Upper lobe of left lung (tissue), 6 donors: ENCODE measurements around the gene TATDN2. TPM values are rescaled to one million over a fixed set of nuclear protein-coding genes. Genes with fewer than 3 reads are reported as not detected.
A peak's percentile ranks its signal among the peaks of the same experiment; 100 is the strongest.

Experiments used
- ATAC-seq, 2 donors: fragments of 200-7000 bp; cut with Tn5 transposase; one replicate each; pipeline ENCODE4 v1.9.1; 2022; ENCODE audit warnings: mild to moderate bottlenecking in 2 of 2, moderate library complexity in 2 of 2; ENCODE audit not compliant: low FRiP score in 2 of 2
- DNase-seq, 2 donors: peaks; one replicate each; pipeline ENCODE4 v3.0.0-alpha.2; 2019 to 2020
- H3K27ac ChIP-seq, 4 donors: fragments of 200-600 bp; sonication (generic); one replicate each; pipeline ENCODE4 v1.5.1; 2016 to 2019
- H3K27me3 ChIP-seq, 4 donors: fragments of 200-600 bp; sonication (generic); one replicate each; pipeline ENCODE4 v1.5.1; 2017 to 2019
- H3K36me3 ChIP-seq, 4 donors: fragments of 200-600 bp; sonication (generic); one replicate each; pipeline ENCODE4 v1.5.1; 2016 to 2019
- H3K4me1 ChIP-seq, 4 donors: fragments of 200-600 bp; sonication (generic); one replicate each; pipeline ENCODE4 v1.5.1; 2018 to 2019
- H3K4me3 ChIP-seq, 4 donors: fragments of 200-600 bp; sonication (generic); one replicate each; pipeline ENCODE4 v1.5.1; 2017 to 2019; ENCODE audit warnings: mild to moderate bottlenecking in 2 of 4, moderate library complexity in 1 of 4
- H3K9me3 ChIP-seq, 4 donors: fragments of 200-600 bp; sonication (generic); one replicate each; pipeline ENCODE4 v1.5.1; 2018 to 2019
- EP300 ChIP-seq, 4 donors: sonication (generic); formaldehyde crosslinking; IDR thresholded peaks; one replicate each; pipeline ENCODE4 v1.5.1; 2017; ENCODE audit warnings: antibody characterized with exemption in 4 of 4, control low read depth in 2 of 4
- POLR2A ChIP-seq, 4 donors: fragments of 450-650 bp; IDR thresholded peaks; one replicate each; pipeline ENCODE4 v1.5.1; 2016 to 2017; ENCODE audit warnings: antibody characterized with exemption in 4 of 4, mild to moderate bottlenecking in 2 of 4
- POLR2AphosphoS5 ChIP-seq, 2 donors: sonication (generic); formaldehyde crosslinking; IDR thresholded peaks; one replicate each; pipeline ENCODE4 v1.5.1; 2017; ENCODE audit warnings: antibody characterized with exemption in 2 of 2
- WGBS, 2 donors: methylation state at CpG; one replicate each; pipeline ENCODE4 v1.1.5; 2017 to 2018; 5-methylcytosine and 5-hydroxymethylcytosine counted together
- total RNA-seq, 6 donors: library from RNA; depleted of rRNA in 4 of 6; stranded (reverse); fragments of >200 nt in 4 of 6; gene quantifications; one replicate each; pipeline versions ENCODE4 v1.1.0 to v1.2.1, GENCODE V29; 2016 to 2021
- TF ChIP-seq, protein P1 (sequence below), 6 experiments: fragments of 450-650 bp in 4 of 6; fragments of 200-600 bp in 2 of 6; sonication (generic) in 2 of 6; IDR thresholded peaks; one replicate each; pipeline ENCODE4 v1.5.1; 2016 to 2019; ENCODE audit warnings: antibody characterized with exemption in 6 of 6
- donor health status: DM: no; HTN: no; CAD: no; lungs with moderate emphysema.
- donor health status: DM: no; HTN: yes; CAD: no; lungs with severe emphysema.

Gene TATDN2
- total RNA-seq, 6 donors from 2014 or later, result 20.3 to 34.6 (median 26.0) TPM

DNA sequence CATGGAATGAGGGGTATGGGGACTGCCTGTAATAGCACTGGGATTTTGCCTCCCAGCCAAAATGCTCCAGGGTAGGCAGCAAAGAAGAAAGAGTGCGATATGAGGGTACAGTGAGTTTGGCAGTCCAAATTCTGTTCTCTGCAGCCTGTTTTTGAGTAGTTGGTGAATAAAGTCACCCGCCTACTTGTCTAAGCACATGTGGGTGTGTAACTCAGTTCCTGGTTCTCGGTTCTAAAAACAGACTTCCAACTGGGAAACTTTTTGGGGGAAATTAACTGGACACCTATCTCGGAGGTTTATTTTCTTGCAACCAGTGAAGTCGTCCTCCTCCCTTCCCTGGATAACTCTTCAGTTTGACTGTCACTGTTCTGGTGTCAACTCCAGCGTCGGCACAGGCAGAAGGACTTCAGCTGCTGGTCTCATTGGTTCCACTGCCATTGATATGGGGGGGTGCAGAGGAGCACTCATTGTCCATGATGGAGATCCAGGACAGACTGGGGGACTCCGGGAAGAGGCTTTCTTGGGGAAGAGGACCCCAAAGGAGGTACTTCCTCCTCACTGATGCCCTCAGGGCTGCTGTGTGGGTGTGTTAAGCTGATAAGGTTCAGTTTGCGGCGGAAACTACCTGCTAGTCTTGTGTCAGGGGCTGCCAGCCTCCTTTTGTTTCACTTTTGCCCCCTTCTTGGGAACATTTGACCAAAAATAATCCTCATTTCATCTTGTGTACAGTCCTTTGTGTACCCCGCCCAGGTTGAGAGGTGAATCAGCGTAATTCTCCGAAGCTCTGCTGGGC is 31.3 kb downstream of the TATDN2 start:
- no peak for TF ChIP-seq POLR2A (IDR thresholded peaks at IDR 0.05)
- TF ChIP-seq EP300 (IDR thresholded peaks at IDR 0.05), result no peak
- TF ChIP-seq, protein P1, sequence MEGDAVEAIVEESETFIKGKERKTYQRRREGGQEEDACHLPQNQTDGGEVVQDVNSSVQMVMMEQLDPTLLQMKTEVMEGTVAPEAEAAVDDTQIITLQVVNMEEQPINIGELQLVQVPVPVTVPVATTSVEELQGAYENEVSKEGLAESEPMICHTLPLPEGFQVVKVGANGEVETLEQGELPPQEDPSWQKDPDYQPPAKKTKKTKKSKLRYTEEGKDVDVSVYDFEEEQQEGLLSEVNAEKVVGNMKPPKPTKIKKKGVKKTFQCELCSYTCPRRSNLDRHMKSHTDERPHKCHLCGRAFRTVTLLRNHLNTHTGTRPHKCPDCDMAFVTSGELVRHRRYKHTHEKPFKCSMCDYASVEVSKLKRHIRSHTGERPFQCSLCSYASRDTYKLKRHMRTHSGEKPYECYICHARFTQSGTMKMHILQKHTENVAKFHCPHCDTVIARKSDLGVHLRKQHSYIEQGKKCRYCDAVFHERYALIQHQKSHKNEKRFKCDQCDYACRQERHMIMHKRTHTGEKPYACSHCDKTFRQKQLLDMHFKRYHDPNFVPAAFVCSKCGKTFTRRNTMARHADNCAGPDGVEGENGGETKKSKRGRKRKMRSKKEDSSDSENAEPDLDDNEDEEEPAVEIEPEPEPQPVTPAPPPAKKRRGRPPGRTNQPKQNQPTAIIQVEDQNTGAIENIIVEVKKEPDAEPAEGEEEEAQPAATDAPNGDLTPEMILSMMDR (IDR thresholded peaks at IDR 0.05), result no peak
- TF ChIP-seq POLR2AphosphoS5 (IDR thresholded peaks at IDR 0.05), result no peak
- no peak overlapping the region for H3K4me3 ChIP-seq
- peaks cover 17 to 85% (median 62%) of the 10 kb centered on the region in 4 donors for H3K36me3 ChIP-seq
- peaks cover under 1 to 5% (median 2%) of the 10 kb centered on the region in 4 donors for H3K4me1 ChIP-seq
- no peak for ATAC-seq
- H3K27ac ChIP-seq, result no peak overlapping the region
- DNase-seq, result no peak
- no peaks in the 10 kb centered on the region for H3K9me3 ChIP-seq
- no peaks in the 10 kb centered on the region for H3K27me3 ChIP-seq
- 95 to 97% methylated on average over 13 of the region's 13 CpGs for WGBS, 2 donors

DNA sequence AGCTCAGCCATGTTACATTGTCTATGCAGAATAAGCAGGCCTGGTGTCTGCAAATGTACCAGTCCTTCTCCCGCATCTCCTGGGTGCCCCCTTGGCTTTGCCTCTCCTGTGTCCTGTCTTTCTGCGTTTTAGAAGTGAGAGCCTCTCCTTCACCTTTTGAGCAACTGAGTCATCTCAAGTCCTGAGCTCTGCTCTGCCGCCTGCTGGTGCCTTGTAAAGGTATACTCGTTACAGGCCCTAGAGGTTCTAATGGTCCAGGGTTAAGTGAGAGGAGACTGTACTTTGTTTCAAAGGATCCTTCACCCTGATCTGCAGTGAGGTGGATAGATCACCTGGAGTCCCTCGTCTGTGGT is 31.9 kb downstream of the TATDN2 start:
- peaks cover 17 to 84% (median 64%) of the 10 kb centered on the region in 4 donors for H3K36me3 ChIP-seq
- no peak for ATAC-seq
- H3K27me3 ChIP-seq, result no peaks in the 10 kb centered on the region
- H3K4me1 ChIP-seq, result no peaks in the 10 kb centered on the region
- DNase-seq, result no peak
- no peaks in the 10 kb centered on the region for H3K9me3 ChIP-seq
- TF ChIP-seq POLR2AphosphoS5 (IDR thresholded peaks at IDR 0.05), result no peak
- H3K27ac ChIP-seq, result no peak overlapping the region
- 88 to 92% methylated on average over 5 of the region's 5 CpGs for WGBS, 2 donors
- no peak overlapping the region for H3K4me3 ChIP-seq

DNA sequence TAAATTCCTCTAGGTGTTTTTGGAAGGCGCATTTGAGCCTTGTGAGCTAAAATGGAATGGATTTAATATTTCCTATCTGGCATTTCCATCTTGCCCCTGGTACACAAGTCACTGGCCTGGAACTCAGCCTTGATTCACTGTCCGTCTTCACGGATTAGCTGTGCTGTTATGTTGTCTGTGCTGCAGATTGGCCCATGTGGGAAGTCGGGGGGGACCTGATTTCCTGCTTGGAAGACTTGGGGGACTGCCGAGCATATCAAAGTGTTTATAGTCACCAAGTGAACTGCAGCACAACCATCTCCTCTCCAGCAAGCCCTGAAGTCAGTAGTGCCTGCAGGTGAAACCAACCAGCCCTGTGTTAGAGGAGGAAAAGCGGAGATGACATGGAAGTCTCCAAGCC is 32.3 kb downstream of the TATDN2 start:
- no peak overlapping the region for H3K27ac ChIP-seq
- no peak for TF ChIP-seq POLR2AphosphoS5 (IDR thresholded peaks at IDR 0.05)
- TF ChIP-seq POLR2A (IDR thresholded peaks at IDR 0.05), result no peak
- TF ChIP-seq, protein P1 (IDR thresholded peaks at IDR 0.05), result no peak
- no peak for TF ChIP-seq EP300 (IDR thresholded peaks at IDR 0.05)
- no peak for ATAC-seq
- WGBS, 2 donors, result 87 to 94% methylated on average over 4 to 6 of the region's 6 CpGs
- H3K4me1 ChIP-seq, result no peaks in the 10 kb centered on the region
- H3K27me3 ChIP-seq, result no peaks in the 10 kb centered on the region
- no peak for DNase-seq
- H3K4me3 ChIP-seq, result no peak overlapping the region
- H3K9me3 ChIP-seq, result no peaks in the 10 kb centered on the region
- peaks cover 17 to 85% (median 66%) of the 10 kb centered on the region in 4 donors for H3K36me3 ChIP-seq

DNA sequence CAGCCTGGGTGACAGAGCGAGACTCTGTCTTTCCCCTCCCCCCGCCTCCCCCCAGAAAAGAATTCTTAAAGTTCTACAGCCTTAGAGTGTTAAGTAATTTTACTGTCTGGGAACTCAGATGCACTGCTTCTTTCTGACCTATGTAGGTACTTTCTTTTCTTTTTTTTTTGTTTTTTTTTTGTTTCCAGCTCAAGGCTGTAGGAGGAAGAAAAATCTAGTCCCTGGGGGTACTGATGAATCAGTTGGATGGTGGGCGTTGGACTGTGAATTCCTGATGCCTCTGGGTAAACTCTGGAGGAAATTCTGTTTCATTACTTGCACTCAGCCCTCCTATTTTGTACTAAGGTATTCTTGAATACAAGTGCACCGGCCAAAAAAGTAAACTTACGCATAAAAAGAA is 33.7 kb downstream of the TATDN2 start:
- peaks cover 0 to 4% (median 0%) of the 10 kb centered on the region in 4 donors for H3K4me1 ChIP-seq

DNA sequence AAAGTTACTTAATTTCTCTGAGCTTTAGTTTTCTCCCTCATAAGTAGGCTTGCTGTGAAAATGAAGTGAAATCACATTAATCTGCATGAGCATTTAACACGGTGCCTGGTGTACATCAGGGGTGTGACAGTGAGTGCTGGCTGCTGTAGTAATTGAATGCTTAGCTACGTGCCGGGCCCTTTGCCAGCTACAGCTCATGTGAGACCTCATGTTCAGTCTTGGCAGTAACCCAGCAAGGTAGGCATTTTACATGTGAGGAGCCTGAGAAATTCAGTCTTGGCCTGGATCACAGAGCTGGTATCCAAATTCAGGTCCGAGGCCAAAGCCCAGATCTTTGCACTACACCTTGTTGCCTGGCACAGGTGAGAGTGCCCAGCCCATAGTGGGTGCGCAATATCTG is 35.4 kb downstream of the TATDN2 start:
- Histone ChIP-seq H3K36me3 (peaks cover 4 to 84% (median 50%) of the 10 kb centered on the region in 4 donors), H3K4me3 (no peak overlapping the region), H3K27ac (no peak overlapping the region), H3K4me1 (peaks cover 0 to 4% (median 0%) of the 10 kb centered on the region in 4 donors), H3K27me3 (no peaks in the 10 kb centered on the region), H3K9me3 (no peaks in the 10 kb centered on the region)
- 72 to 81% methylated on average over 3 to 5 of the region's 5 CpGs for WGBS, 2 donors
- no peak for DNase-seq
- no peak for TF ChIP-seq EP300 (IDR thresholded peaks at IDR 0.05)
- TF ChIP-seq POLR2A (IDR thresholded peaks at IDR 0.05), result no peak
- no peak for TF ChIP-seq POLR2AphosphoS5 (IDR thresholded peaks at IDR 0.05)
- TF ChIP-seq, protein P1 (IDR thresholded peaks at IDR 0.05), result no peak
- ATAC-seq, result no peak

More for the DNA sequence above, 33.7 kb downstream of the TATDN2 start:
- no peak for TF ChIP-seq EP300 (IDR thresholded peaks at IDR 0.05)
- Histone ChIP-seq H3K36me3 (peaks cover 10 to 85% (median 59%) of the 10 kb centered on the region in 4 donors), H3K4me3 (no peak overlapping the region), H3K27me3 (no peaks in the 10 kb centered on the region), H3K9me3 (no peaks in the 10 kb centered on the region), H3K27ac (no peak overlapping the region)
- WGBS, 2 donors, result 82 to 93% methylated on average over 5 of the region's 5 CpGs
- DNase-seq (no peak), ATAC-seq (peak in 1 of 2 donors; percentile 66)

DNA sequence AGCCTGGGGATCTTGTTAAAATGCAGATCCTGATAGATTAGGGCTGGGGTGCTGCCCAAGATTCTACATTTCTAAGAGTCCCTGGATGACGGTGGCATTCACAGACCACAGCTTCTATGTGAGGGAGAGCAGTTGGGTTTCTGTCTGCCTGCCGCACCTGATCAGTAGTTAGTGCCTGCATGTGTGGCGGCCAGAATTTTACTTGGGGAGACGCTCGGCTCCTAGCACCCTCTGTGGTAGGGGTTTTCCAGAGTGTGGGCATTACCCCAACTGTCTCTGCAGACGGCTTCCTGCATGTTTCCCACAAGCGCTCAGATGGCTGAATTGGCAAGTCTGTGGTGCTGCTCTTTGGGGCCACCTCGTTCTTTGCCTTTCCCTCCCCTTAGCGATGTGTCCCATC is 36.2 kb downstream of the TATDN2 start:
- TF ChIP-seq EP300 (IDR thresholded peaks at IDR 0.05) (no peak), POLR2A (IDR thresholded peaks at IDR 0.05) (no peak), POLR2AphosphoS5 (IDR thresholded peaks at IDR 0.05) (no peak)
- TF ChIP-seq, protein P1 (IDR thresholded peaks at IDR 0.05), result no peak
- no peaks in the 10 kb centered on the region for H3K9me3 ChIP-seq
- WGBS, 2 donors, result 64 to 78% methylated on average over 9 of the region's 9 CpGs
- no peak overlapping the region for H3K4me3 ChIP-seq
- peaks cover 4 to 81% (median 46%) of the 10 kb centered on the region in 4 donors for H3K36me3 ChIP-seq
- peaks cover 0 to 4% (median 0%) of the 10 kb centered on the region in 4 donors for H3K4me1 ChIP-seq
- DNase-seq (no peak), ATAC-seq (no peak)
- H3K27ac ChIP-seq, result no peak overlapping the region
- H3K27me3 ChIP-seq, result no peaks in the 10 kb centered on the region
